GM20000 (cell line): ENCODE measurements around the gene NFIX.

Experiments used
- DNase-seq: peaks from one replicate; pipeline ENCODE4 v3.0.0; 2012; ENCODE audit warnings: low spot score
- TF ChIP-seq, protein P1 (sequence below): IDR thresholded peaks from 2 replicates; pipeline ENCODE4 v1.5.1; 2012; ENCODE audit warnings: mild to moderate bottlenecking, control low read depth; ENCODE audit errors: extremely low read depth, missing control alignments

The NFIX gene

DNA sequence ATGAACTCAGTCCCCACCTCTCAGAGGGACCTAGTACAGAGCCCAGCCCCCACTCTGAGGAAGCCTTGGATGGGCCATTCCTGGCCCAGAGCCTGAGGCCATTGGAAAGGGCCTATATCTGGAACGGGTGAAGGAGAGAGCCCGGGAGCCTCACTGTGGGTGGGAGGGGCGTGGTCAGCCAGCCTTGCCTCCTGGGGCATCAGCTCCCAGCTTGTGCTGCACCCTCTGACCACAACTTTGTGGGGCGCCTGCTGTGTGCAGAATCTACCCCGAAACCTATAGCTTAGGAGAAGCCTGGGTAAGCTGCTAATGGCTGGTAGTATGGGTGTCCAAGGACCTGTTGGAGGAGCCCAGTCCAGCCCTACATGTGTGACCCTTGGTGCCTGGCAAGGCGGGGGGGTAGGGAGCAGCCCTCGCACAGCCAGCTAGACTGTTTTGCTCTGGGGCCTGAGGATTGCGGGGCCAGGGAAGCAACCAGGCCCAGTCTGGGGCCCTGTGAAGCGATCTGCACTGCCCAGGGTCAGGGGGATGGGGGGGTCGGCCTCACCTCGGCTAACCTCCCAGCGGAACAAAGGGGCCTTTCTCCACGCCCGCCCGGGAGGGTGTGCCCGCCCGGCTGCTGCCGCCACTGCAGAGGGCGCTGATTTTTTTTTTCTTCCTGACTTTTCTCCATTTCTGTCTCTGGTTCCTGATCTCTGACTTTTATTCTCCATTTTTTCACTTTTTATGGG, 65.1 kb downstream of the NFIX start:
- no peak for DNase-seq
- TF ChIP-seq, protein P1, sequence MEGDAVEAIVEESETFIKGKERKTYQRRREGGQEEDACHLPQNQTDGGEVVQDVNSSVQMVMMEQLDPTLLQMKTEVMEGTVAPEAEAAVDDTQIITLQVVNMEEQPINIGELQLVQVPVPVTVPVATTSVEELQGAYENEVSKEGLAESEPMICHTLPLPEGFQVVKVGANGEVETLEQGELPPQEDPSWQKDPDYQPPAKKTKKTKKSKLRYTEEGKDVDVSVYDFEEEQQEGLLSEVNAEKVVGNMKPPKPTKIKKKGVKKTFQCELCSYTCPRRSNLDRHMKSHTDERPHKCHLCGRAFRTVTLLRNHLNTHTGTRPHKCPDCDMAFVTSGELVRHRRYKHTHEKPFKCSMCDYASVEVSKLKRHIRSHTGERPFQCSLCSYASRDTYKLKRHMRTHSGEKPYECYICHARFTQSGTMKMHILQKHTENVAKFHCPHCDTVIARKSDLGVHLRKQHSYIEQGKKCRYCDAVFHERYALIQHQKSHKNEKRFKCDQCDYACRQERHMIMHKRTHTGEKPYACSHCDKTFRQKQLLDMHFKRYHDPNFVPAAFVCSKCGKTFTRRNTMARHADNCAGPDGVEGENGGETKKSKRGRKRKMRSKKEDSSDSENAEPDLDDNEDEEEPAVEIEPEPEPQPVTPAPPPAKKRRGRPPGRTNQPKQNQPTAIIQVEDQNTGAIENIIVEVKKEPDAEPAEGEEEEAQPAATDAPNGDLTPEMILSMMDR, result no peak

DNA sequence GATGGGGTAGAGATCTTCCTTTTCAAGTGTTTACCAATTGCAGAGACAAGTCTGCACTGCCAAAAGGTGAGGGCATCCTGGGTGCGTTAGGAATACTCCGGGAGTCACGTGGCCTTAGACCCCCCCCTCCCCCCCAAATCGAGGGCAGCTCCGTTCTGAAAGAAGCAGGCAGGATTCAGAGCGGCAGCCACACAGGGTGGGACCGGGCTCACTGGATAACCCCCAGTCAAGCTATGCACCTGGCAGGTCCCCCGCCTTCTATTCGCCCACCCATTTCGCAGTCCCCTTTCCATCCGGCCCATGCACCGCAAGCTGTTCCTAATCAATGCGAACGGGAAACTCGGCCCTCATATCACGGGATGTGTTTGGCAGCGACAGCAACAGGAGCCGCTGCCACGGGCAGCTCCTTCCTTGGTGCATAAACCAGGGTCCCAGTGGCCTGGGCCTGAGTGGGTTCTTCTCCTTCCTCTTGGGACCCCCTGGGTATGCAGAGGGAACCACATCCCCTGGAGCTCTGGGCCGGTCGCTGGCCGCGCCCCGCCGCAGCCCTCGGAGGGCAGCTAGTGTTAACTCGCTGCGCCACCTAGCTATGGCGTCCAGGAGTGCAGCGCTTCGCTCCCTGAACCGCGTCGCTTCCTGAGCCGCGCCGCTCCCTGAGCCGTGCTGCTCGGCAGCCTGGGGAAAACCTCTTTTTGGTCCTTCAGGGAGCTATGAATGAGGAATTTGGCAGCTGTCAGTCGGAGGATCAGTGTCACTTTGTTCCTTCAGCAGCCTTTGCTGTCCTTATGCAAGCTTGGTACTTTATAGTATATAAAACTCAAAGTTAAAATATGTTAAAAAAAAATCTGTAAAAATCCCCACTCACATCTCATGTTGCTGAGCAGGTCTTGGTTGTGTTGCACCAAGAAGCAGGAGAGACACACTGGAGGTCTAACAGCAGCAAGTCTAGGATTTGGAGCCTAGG, 66.0 kb downstream of the NFIX start:
- TF ChIP-seq, protein P1, result peak; percentile 98
- DNase-seq, result peak; percentile 90

DNA sequence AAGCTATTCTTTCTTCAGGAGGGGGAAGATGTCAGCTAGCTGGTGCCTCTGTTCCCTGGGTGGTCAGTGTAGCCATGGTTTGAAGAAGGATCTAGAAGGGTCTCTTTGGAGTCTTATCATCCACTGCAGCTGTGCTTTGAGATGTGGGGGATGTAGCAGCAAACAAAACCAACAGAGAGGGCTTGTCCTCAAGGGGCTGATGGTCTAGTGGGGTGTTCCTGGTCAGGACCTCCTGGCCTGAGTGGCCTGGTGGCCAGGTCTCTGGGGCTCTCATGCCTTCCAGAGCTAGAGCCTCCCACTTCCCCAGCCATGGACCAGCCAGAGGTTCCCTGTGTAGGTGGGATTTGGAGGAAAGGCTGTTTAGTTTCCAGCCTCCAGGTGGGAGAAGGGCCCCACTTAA, 67.0 kb downstream of the NFIX start:
- TF ChIP-seq, protein P1, result no peak
- no peak for DNase-seq

DNA sequence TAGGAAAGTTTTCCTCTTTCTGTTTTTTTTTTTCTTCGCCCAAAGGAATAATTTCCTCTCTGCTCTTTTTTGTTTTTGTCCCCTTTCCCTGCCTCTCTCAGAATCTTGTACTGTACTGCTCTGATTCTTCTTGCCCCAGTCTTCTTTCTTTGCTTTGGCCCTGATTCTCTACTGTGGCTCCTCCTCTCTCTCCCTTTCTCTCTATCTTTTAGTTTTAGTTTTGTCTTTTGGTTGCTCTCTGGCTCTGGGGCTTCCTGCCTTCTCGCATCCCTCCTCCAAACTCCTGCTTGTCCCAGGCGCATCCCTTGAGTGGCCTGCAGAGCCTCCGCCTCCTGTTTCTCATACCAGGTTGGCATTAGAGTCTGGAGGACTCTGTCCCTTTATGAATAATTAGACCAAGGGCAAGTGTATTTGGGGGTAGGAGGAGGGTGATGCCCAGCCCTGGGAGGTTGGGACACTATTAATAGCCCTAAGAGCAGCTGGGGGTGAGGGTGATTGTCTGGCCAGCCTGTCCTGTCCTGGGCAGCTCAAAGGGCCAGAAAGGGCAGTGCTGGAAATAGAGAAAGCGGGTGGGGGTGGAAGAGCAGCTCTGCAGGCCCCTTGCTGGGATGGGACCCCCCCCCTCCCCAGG, 68.3 kb downstream of the NFIX start:
- TF ChIP-seq, protein P1, result no peak
- no peak for DNase-seq

DNA sequence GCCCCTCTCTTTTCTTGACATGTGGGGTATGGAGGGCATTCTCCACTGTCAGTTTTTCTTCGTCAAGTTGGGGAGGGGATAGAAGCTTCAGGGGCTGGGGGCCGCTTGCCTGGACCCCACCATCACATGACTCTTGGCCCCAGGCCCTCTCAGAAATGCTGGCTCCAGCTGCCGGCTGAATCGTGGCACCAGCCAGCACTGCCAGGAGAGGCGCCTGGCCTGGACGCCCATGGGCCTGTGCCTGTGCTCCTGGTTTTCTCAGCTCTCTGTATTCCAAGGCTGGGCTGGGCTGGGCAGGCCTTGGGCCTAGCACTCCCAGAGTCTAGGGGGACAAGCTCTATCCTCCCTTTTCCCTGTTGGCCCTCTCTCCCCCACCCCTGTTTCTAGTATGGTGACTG, 68.8 kb downstream of the NFIX start:
- TF ChIP-seq, protein P1, result no peak

DNA sequence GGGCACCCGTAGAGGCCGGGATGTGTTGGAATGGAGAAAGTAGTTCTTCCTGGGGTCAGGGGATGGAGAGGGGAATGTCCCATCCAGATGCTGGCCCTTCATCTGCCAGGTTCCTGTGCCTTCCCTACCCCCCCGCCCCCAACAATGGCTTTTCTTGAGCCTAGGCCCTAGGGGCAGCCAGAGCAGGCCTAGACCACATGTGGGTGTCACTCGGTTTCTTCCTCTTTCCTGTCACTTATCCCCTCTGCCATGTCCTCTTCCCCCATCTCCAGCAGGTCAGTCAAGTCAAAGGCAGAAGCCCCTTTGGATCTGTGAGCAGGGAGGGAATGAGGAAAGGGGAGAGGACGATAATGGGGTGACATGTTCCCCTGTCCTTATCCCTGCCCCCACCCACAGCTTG, 71.0 kb downstream of the NFIX start:
- TF ChIP-seq, protein P1, result no peak
- no peak for DNase-seq

More for the DNA sequence above, 68.8 kb downstream of the NFIX start:
- DNase-seq, result no peak
